HCT116 (cell line): ENCODE results near the gene MGA. TPM values are rescaled to one million over a fixed set of nuclear protein-coding genes. Genes with fewer than 3 reads are reported as not detected.

ENCODE experiments used
- ATAC-seq: fragments of 200-7000 bp; cut with Tn5 transposase; 2 replicates; pipeline ENCODE4 v1.9.1; 2020; ENCODE audit warnings: mild to moderate bottlenecking, moderate library complexity
- BruUV-seq: library from RNA; stranded (reverse); fragments of 400-500 nt; replicated peaks from 2 replicates; lab custom pipeline; 2021; lab: Mats Ljungman, UMichigan
- CTCF ChIA-PET: fragments of 300-600 bp; sonication (Branson Sonifier 250); formaldehyde crosslinking; loops from one replicate; lab custom pipeline; 2021; ENCODE audit warnings: antibody characterized with exemption; lab: Charles Lee
- POLR2A ChIA-PET: fragments of 300-600, 350-600 bp; sonication (Branson Sonifier 250); formaldehyde crosslinking; loops from one replicate; lab custom pipeline; 2021; ENCODE audit warnings: antibody characterized with exemption; lab: Charles Lee
- RAD21 ChIA-PET, 2 experiments: fragments of 300-600 bp; sonication (Branson Sonifier 250); formaldehyde crosslinking; loops; one replicate each; lab custom pipeline; 2023; ENCODE audit warnings: low total read pairs in 2 of 2; ENCODE audit not compliant: uncharacterized antibody in 2 of 2, unreplicated experiment in 2 of 2, low non-redundant PET in 1 of 2; lab: Charles Lee
- DNase-seq: peaks from one replicate; pipeline ENCODE4 v3.0.0-alpha.2; 2010; ENCODE audit warnings: low read depth, low spot score
- H2AFZ ChIP-seq: fragments of 200-600 bp; shearing (Covaris generic), sonication (generic); 2 replicates; pipeline ENCODE4 v1.6.1; 2017; ENCODE audit warnings: low read depth, mixed run types, mixed read lengths, antibody characterized with exemption, low read length; ENCODE audit not compliant: poor library complexity, severe bottlenecking
- H3K27ac ChIP-seq: 2 replicates; pipeline ENCODE4 v1.5.1; 2012; ENCODE audit warnings: low read depth, low read length
- H3K27me3 ChIP-seq: fragments of 200-600 bp; sonication (generic); 2 replicates; pipeline ENCODE4 v1.6.1; 2016; ENCODE audit warnings: mixed run types, low read length, mixed read lengths; ENCODE audit not compliant: insufficient read depth
- H3K36me3 ChIP-seq, 2 experiments: fragments of 200-500 bp in 1 of 2; fragments of 200-600 bp in 1 of 2; sonication (Bioruptor generic) in 1 of 2; sonication (generic) in 1 of 2; 2 replicates each; pipeline versions ENCODE4 v1.5.1 to v1.6.1; 2014 to 2016; ENCODE audit warnings: low read length in 2 of 2, inconsistent platforms in 1 of 2, mixed read lengths in 1 of 2, mixed run types in 1 of 2; ENCODE audit not compliant: insufficient read depth in 2 of 2, control insufficient read depth in 1 of 2
- H3K4me1 ChIP-seq, 2 experiments: fragments of 200-600 bp in 1 of 2; sonication (generic) in 1 of 2; 2 replicates each; pipeline versions ENCODE4 v1.5.1 to v1.6.1; 2012 to 2017; ENCODE audit warnings: low read length in 2 of 2, inconsistent platforms in 1 of 2, mild to moderate bottlenecking in 1 of 2, mixed read lengths in 1 of 2, mixed run types in 1 of 2, moderate library complexity in 1 of 2; ENCODE audit not compliant: insufficient read depth in 2 of 2, control insufficient read depth in 1 of 2
- H3K4me2 ChIP-seq: fragments of 200-600 bp; sonication (generic); 2 replicates; pipeline ENCODE4 v1.6.1; 2017; ENCODE audit warnings: mixed run types, low read length, mixed read lengths
- H3K4me3 ChIP-seq, 2 experiments: fragments of 200-600 bp in 1 of 2; sonication (generic) in 1 of 2; replicated peaks in 1 of 2; 2 replicates each; pipeline ENCODE4 v1.5.1; 2011 to 2016; ENCODE audit warnings: low read length in 2 of 2, control low read depth in 1 of 2, low read depth in 1 of 2, mild to moderate bottlenecking in 1 of 2, mixed read lengths in 1 of 2, mixed run types in 1 of 2
- H3K79me2 ChIP-seq: fragments of 200-600 bp; sonication (generic); 2 replicates; pipeline ENCODE4 v1.6.1; 2017; ENCODE audit warnings: mild to moderate bottlenecking, mixed run types, low read length, moderate library complexity, mixed read lengths; ENCODE audit not compliant: insufficient read depth
- H3K9ac ChIP-seq: fragments of 200-600 bp; sonication (generic); 2 replicates; pipeline ENCODE4 v1.6.1; 2016; ENCODE audit warnings: low read length, mixed read lengths
- H3K9me2 ChIP-seq: fragments of 200-600 bp; sonication (generic), shearing (Covaris generic); 2 replicates; pipeline ENCODE4 v1.6.1; 2017; ENCODE audit warnings: mixed run types, mild to moderate bottlenecking, moderate library complexity; ENCODE audit not compliant: insufficient read depth
- H3K9me3 ChIP-seq, 2 experiments: fragments of 200-500 bp in 1 of 2; fragments of 200-600 bp in 1 of 2; sonication (Bioruptor generic) in 1 of 2; sonication (generic) in 1 of 2; 2 replicates each; pipeline ENCODE4 v1.6.1; 2014 to 2017; ENCODE audit warnings: low read length in 2 of 2, mixed read lengths in 2 of 2, inconsistent platforms in 1 of 2, low read depth in 1 of 2, mild to moderate bottlenecking in 1 of 2, mixed run types in 1 of 2, moderate library complexity in 1 of 2; ENCODE audit not compliant: control insufficient read depth in 1 of 2, insufficient read depth in 1 of 2
- H4K20me1 ChIP-seq: fragments of 200-600 bp; sonication (generic), shearing (Covaris generic); 2 replicates; pipeline ENCODE4 v1.6.1; 2017; ENCODE audit warnings: mixed run types, mild to moderate bottlenecking, moderate library complexity; ENCODE audit not compliant: insufficient read depth
- CBX3 ChIP-seq: IDR thresholded peaks from 2 replicates; pipeline ENCODE4 v1.6.1; 2012; ENCODE audit warnings: low read depth
- ELF1 ChIP-seq: IDR thresholded peaks from 2 replicates; pipeline ENCODE4 v1.6.1; 2012; ENCODE audit warnings: low read depth, borderline replicate concordance
- EZH2phosphoT487 ChIP-seq: fragments of 200-600 bp; IDR thresholded peaks from 2 replicates; pipeline ENCODE4 v1.6.1; 2018; ENCODE audit warnings: antibody characterized with exemption, borderline replicate concordance
- FOSL1 ChIP-seq: IDR thresholded peaks from 2 replicates; pipeline ENCODE4 v1.6.1; 2012; ENCODE audit warnings: low read depth
- JUND ChIP-seq: IDR thresholded peaks from 2 replicates; pipeline ENCODE4 v1.6.1; 2012
- POLR2A ChIP-seq: IDR thresholded peaks from 2 replicates; pipeline ENCODE4 v1.7.0; 2011; ENCODE audit warnings: borderline replicate concordance; ENCODE audit not compliant: insufficient read depth, insufficient read length; ENCODE audit errors: extremely low read depth
- POLR2AphosphoS5 ChIP-seq: IDR thresholded peaks from 2 replicates; pipeline ENCODE4 v1.6.1; 2011; ENCODE audit warnings: mild to moderate bottlenecking, low read depth, low read length, moderate library complexity
- RAD21 ChIP-seq: IDR thresholded peaks from 2 replicates; pipeline ENCODE4 v1.6.1; 2012; ENCODE audit warnings: low read depth, mild to moderate bottlenecking
- SRF ChIP-seq: IDR thresholded peaks from 2 replicates; pipeline ENCODE4 v1.6.1; 2012; ENCODE audit warnings: low read depth
- YY1 ChIP-seq: IDR thresholded peaks from 2 replicates; pipeline ENCODE4 v1.6.1; 2011; ENCODE audit warnings: low read length, low read depth, moderate library complexity, mild to moderate bottlenecking; ENCODE audit not compliant: insufficient replicate concordance; ENCODE audit errors: extremely low read depth
- ZFX ChIP-seq: fragments of 450-650 bp; IDR thresholded peaks from 2 replicates; pipeline ENCODE4 v1.6.1; 2017
- intact Hi-C: fragments of 100-400 bp; cut with micrococcal nuclease; formaldehyde crosslinking; loops from 2 replicates; pipeline ENCODE4 v1.10.0; 2022
- total RNA-seq: library from RNA; stranded (reverse); gene quantifications from one replicate; pipeline ENCODE4 v1.2.1, GENCODE V29; 2021; ENCODE audit not compliant: unreplicated experiment
- TF ChIP-seq, protein P1 (sequence below): IDR thresholded peaks from 2 replicates; pipeline ENCODE4 v1.6.1; 2012
- TF ChIP-seq, protein P2 (sequence below): IDR thresholded peaks from 2 replicates; pipeline ENCODE4 v1.6.1; 2011; ENCODE audit warnings: mild to moderate bottlenecking, low read length, moderate library complexity; ENCODE audit not compliant: insufficient replicate concordance; ENCODE audit errors: extremely low read depth
- TF ChIP-seq, protein P3 (sequence below): IDR thresholded peaks from 2 replicates; pipeline ENCODE4 v1.6.1; 2012; ENCODE audit warnings: low read depth

MGA gene
- total RNA-seq, 1 experiment from 2014 or later: 28.9 TPM

DNA sequence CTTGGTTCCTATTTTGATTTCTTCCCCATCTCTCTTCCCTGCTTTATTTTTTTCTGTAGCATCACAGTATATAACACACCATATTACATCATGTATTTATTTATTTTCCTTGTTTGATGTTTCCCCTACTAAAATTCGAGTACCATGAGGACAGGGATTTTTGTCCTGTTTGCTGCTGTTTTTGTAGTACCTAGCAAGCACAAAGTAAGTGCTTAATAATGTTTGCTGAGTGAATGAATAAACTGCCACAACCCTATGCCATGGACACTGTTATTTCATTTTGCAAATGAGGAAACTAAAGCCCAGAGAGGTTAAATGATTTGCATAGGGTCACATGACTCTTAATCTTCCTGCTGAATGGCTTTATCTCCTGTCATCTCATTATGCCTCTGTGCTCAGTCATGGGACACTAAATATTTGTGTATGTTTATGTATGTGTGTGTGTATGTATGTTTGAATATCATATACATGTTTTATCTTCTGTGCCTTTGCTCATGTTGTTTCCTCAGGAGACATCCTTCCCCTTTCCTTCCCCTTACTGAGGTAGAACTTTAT is 26.1 kb upstream of the MGA start:
- DNase-seq (no peak), ATAC-seq (no peak)
- H2AFZ ChIP-seq: peak overlapping the region; percentile 31
- BruUV-seq: no TSS peak
- H3K4me3 ChIP-seq: no peak overlapping the region
- POLR2A ChIA-PET: no interaction called here
- no peaks in the 10 kb centered on the region for H3K9me3 ChIP-seq
- no peaks in the 10 kb centered on the region for H4K20me1 ChIP-seq
- no peaks in the 10 kb centered on the region for H3K4me1 ChIP-seq
- no peak overlapping the region for H3K27ac ChIP-seq
- H3K4me2 ChIP-seq: no peak overlapping the region
- no peaks in the 10 kb centered on the region for H3K79me2 ChIP-seq
- RAD21 ChIA-PET: no interaction called here
- H3K9me2 ChIP-seq: no peaks in the 10 kb centered on the region
- no peaks in the 10 kb centered on the region for H3K36me3 ChIP-seq
- intact Hi-C loops: no loop called here
- H3K27me3 ChIP-seq: no peaks in the 10 kb centered on the region
- CTCF ChIA-PET: interaction anchor here (1.1 kb wide), 1 partner anchor 31 kb away, joined by 3 read pairs; no protein-coding TSS in a partner anchor
- no peak for TF ChIP-seq CBX3
- TF ChIP-seq RAD21: no peak
- no peak for TF ChIP-seq EZH2phosphoT487
- TF ChIP-seq POLR2AphosphoS5: no peak
- no peak for TF ChIP-seq ZFX
- TF ChIP-seq SRF: no peak
- no peak for TF ChIP-seq FOSL1
- TF ChIP-seq, protein P1, sequence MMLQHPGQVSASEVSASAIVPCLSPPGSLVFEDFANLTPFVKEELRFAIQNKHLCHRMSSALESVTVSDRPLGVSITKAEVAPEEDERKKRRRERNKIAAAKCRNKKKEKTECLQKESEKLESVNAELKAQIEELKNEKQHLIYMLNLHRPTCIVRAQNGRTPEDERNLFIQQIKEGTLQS: no peak
- no peak overlapping the region for H3K9ac ChIP-seq

DNA sequence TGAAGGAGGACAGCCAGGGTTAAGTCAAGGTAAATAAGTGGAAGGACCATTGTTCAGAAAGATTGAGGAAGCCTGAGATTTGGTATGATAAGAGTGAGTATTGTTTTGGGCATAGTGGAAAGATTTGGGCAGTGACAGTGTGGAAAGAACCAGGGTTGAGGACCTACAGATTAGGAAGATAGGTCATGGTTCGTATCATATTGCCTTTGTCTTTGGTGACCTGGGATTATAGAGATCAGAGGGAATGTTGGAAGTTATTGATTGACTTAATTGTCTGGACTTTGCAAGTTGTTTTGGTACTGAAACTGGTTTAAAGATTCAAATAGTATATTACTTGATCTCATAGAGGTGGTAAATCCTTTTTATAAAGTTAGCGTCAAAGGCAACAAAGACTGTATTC is 23.1 kb upstream of the MGA start:
- intact Hi-C loops: no loop called here
- no peaks in the 10 kb centered on the region for H3K27me3 ChIP-seq
- H2AFZ ChIP-seq: no peak overlapping the region
- H3K36me3 ChIP-seq: no peaks in the 10 kb centered on the region
- no peaks in the 10 kb centered on the region for H3K9me2 ChIP-seq
- H3K9ac ChIP-seq: no peak overlapping the region
- H3K9me3 ChIP-seq: no peaks in the 10 kb centered on the region
- H3K79me2 ChIP-seq: no peaks in the 10 kb centered on the region
- no peak for ATAC-seq
- no TSS peak for BruUV-seq
- POLR2A ChIA-PET: no interaction called here
- H4K20me1 ChIP-seq: no peaks in the 10 kb centered on the region
- no peaks in the 10 kb centered on the region for H3K4me1 ChIP-seq
- H3K27ac ChIP-seq: no peak overlapping the region
- H3K4me2 ChIP-seq: no peak overlapping the region
- no peak for DNase-seq
- no peak overlapping the region for H3K4me3 ChIP-seq
- RAD21 ChIA-PET: no interaction called here
- CTCF ChIA-PET: no interaction called here
- TF ChIP-seq FOSL1: no peak
- no peak for TF ChIP-seq SRF
- no peak for TF ChIP-seq POLR2A
- no peak for TF ChIP-seq EZH2phosphoT487
- no peak for TF ChIP-seq RAD21
- TF ChIP-seq YY1: no peak
- no peak for TF ChIP-seq ELF1
- TF ChIP-seq, protein P2, sequence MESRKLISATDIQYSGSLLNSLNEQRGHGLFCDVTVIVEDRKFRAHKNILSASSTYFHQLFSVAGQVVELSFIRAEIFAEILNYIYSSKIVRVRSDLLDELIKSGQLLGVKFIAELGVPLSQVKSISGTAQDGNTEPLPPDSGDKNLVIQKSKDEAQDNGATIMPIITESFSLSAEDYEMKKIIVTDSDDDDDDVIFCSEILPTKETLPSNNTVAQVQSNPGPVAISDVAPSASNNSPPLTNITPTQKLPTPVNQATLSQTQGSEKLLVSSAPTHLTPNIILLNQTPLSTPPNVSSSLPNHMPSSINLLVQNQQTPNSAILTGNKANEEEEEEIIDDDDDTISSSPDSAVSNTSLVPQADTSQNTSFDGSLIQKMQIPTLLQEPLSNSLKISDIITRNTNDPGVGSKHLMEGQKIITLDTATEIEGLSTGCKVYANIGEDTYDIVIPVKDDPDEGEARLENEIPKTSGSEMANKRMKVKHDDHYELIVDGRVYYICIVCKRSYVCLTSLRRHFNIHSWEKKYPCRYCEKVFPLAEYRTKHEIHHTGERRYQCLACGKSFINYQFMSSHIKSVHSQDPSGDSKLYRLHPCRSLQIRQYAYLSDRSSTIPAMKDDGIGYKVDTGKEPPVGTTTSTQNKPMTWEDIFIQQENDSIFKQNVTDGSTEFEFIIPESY: no peak
- TF ChIP-seq JUND: no peak
- TF ChIP-seq ZFX: no peak
- TF ChIP-seq, protein P3, sequence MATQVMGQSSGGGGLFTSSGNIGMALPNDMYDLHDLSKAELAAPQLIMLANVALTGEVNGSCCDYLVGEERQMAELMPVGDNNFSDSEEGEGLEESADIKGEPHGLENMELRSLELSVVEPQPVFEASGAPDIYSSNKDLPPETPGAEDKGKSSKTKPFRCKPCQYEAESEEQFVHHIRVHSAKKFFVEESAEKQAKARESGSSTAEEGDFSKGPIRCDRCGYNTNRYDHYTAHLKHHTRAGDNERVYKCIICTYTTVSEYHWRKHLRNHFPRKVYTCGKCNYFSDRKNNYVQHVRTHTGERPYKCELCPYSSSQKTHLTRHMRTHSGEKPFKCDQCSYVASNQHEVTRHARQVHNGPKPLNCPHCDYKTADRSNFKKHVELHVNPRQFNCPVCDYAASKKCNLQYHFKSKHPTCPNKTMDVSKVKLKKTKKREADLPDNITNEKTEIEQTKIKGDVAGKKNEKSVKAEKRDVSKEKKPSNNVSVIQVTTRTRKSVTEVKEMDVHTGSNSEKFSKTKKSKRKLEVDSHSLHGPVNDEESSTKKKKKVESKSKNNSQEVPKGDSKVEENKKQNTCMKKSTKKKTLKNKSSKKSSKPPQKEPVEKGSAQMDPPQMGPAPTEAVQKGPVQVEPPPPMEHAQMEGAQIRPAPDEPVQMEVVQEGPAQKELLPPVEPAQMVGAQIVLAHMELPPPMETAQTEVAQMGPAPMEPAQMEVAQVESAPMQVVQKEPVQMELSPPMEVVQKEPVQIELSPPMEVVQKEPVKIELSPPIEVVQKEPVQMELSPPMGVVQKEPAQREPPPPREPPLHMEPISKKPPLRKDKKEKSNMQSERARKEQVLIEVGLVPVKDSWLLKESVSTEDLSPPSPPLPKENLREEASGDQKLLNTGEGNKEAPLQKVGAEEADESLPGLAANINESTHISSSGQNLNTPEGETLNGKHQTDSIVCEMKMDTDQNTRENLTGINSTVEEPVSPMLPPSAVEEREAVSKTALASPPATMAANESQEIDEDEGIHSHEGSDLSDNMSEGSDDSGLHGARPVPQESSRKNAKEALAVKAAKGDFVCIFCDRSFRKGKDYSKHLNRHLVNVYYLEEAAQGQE: no peak
